Retinal pigment epithelial cell (primary cell): ENCODE measurements around the gene GSTA2.
A peak's percentile ranks its signal among the peaks of the same experiment; 100 is the strongest.
"Not testable (repeated sequence)": the region's sequence is repeated elsewhere in the genome, so short reads cannot be mapped to it uniquely, and the experiment has no call there.

Source experiments
- DNase-seq: peaks from one replicate; pipeline ENCODE4 v3.0.0-alpha.2; 2010; ENCODE audit warnings: low read depth
- H3K4me3 ChIP-seq: 2 replicates; pipeline ENCODE4 v1.5.1; 2011; ENCODE audit warnings: mild to moderate bottlenecking, low read length, control low read depth, moderate library complexity
- CTCF ChIP-seq: conservative IDR thresholded peaks from 2 replicates; pipeline ENCODE4 v1.5.1; 2011; ENCODE audit warnings: low read depth, low read length, control low read depth, inconsistent platforms

Gene GSTA2

GRCh38 chr6:52726193-52726542 is 37.1 kb downstream of the GSTA2 start:
- DNase-seq = no peak
- no peak for TF ChIP-seq CTCF
- H3K4me3 ChIP-seq = no peak overlapping the region

GRCh38 chr6:52725535-52726192 is 37.6 kb downstream of the GSTA2 start:
- no peak for TF ChIP-seq CTCF
- no peak overlapping the region for H3K4me3 ChIP-seq
- DNase-seq = peak; percentile 14

- no peak for TF ChIP-seq CTCF
- peak; percentile 14 for DNase-seq
- H3K4me3 ChIP-seq = no peak overlapping the region
Observed at GRCh38 chr6:52725143-52725534, 38.1 kb downstream of the GSTA2 start.

GRCh38 chr6:52724406-52725121 is 38.7 kb downstream of the GSTA2 start:
- DNase-seq = peak; percentile 16
- TF ChIP-seq CTCF = peak; percentile 77

GRCh38 chr6:52724042-52724405 is 39.3 kb downstream of the GSTA2 start:
- TF ChIP-seq CTCF = no peak
- DNase-seq = no peak
- H3K4me3 ChIP-seq = no peak overlapping the region

More at GRCh38 chr6:52724406-52725121, 38.7 kb downstream of the GSTA2 start:
- no peak overlapping the region for H3K4me3 ChIP-seq

GRCh38 chr6:52720321-52720720 is 43.0 kb downstream of the GSTA2 start:
- no peak for DNase-seq
- no peak overlapping the region for H3K4me3 ChIP-seq
- no peak for TF ChIP-seq CTCF

- no peak for DNase-seq
- no peak for TF ChIP-seq CTCF
- H3K4me3 ChIP-seq = no peak overlapping the region
Observed at GRCh38 chr6:52718550-52718949, 44.7 kb downstream of the GSTA2 start.

- not testable (repeated sequence) for H3K4me3 ChIP-seq, DNase-seq
Observed at GRCh38 chr6:52714761-52715160, 48.5 kb downstream of the GSTA2 start.
